Measurements from ENCODE around the gene ABHD12B.
"Not testable (repeated sequence)": the region's sequence is repeated elsewhere in the genome, so short reads cannot be mapped to it uniquely, and the experiment has no call there.

Gene ABHD12B

GRCh38 chr14:50896421-50896820, 24.6 kb downstream of the ABHD12B start:
- not testable (repeated sequence) for DNase-seq (ENCODE audit: low read depth)

GRCh38 chr14:50897005-50897404, 25.2 kb downstream of the ABHD12B start:
- DNase-seq (ENCODE audit: low read depth) = not testable (repeated sequence)

- DNase-seq (ENCODE audit: low read depth) = no peak
Measured at GRCh38 chr14:50897658-50898175, 25.9 kb downstream of the ABHD12B start.

- DNase-seq (ENCODE audit: low read depth) = no peak
Measured at GRCh38 chr14:50901361-50901760, 29.5 kb downstream of the ABHD12B start.

DNA sequence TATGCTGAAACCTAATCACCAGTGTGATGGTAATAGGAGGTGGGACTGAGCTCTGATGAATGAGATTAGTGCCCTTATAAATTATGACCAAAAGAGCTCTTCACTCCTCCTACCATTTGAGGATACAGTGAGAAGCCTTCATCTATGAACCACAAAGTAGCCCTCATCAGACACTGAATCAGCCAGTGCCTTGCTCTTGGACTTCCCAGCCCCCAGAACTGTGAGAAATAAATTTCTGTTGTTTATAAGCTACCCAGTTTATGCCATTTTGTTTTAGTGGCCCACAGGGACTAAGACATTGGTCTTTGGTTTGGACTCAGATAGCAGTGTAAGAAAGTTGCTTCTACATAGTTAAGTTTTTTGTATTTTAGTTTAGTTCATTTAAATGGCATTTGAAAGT, 32.9 kb downstream of the ABHD12B start:
- DNase-seq (ENCODE audit: low read depth) = no peak

GRCh38 chr14:50906326-50907065, 34.6 kb downstream of the ABHD12B start:
- DNase-seq (ENCODE audit: low read depth) = no peak

- DNase-seq (ENCODE audit: low read depth) = no peak
Measured at GRCh38 chr14:50910495-50911420, 38.9 kb downstream of the ABHD12B start.

DNA sequence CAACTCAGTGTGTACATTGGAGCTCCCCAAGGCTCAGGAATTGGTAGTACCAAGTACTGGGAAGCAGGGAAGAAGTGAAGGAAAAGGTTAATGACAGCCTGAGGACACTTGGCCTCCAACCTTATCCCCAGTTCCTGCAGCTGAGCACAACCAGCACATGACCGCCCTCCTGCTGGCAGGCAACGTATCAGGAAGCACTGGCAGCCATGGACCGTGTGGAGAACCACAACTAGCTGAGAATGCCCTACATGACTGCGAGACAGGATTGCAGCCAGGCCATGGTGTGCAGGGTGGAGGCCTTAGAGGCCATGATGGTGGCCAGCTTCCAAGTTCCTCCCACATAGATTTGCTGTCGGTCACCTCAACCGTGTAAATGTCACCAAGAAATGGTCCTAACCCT, 45.6 kb downstream of the ABHD12B start:
- no peak for DNase-seq (ENCODE audit: low read depth)

GRCh38 chr14:50919524-50919923, 47.7 kb downstream of the ABHD12B start:
- not testable (repeated sequence) for DNase-seq (ENCODE audit: low read depth)

- no peak for DNase-seq (ENCODE audit: low read depth)
Measured at GRCh38 chr14:50920482-50921230, 48.8 kb downstream of the ABHD12B start.

DNA sequence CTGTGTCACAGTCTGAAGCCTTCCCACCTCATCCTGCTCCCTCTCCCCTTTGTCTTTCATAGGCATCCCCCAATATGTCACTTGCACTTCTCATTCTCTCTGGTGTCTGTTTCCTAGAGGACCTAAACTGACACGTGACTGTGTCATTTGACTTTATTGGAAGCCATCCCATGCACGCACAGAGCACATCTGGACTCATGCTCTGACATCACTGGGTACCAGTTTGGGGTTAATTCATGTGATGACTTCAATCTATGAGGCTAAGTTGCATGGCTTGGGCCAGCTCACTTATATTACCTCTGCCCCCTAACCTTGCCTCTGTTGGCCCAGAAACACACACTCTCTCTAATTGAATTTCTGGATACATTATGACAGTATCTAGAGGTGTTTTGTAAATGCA, 51.0 kb downstream of the ABHD12B start:
- DNase-seq (ENCODE audit: low read depth) = no peak

DNA sequence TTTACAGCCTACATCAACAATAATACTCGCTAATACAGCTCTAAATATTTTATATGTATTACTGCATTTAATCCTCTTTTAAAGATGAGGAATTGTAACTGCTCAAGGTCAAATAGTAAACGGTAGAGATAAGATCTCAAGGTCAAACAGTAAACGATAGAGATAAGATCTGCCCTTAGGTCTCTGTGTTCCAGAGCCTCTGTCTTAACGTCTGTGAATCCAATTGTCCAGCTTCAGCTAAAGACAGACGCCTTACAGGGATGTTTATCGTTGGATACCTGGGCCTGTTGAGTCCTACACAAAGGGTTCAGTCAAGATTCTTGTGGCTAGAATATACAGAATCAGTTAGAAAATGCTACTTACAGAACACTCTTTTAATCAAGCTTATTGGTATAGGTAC, 52.4 kb downstream of the ABHD12B start:
- DNase-seq (ENCODE audit: low read depth) = no peak

- DNase-seq (ENCODE audit: low read depth) = no peak
Measured at GRCh38 chr14:50924843-50925242, 53.0 kb downstream of the ABHD12B start.

DNA sequence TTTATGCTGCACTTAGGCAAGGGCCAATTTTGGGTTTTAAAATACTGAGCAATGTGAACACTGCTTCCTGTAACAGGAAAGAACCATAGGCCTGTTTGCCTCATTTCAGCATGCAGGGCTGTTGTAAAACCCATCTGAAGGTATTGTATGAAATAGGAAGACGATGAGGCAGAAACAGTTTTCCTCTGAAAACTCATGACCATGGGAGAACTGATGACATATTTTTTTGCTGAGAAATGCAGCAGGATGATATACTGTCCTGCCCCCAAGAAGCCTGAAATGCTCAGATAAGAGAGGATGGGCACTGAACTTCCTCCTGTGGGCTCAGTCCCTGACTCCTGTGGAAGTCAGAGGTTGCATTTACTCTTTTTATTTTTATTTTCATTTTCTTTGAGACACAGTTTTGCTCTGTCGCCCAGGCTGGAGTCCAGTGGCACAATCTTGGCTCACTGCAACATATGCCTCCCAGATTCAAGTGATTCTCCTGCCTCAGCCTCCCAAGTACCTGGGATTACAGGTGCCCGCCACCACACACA, 55.1 kb downstream of the ABHD12B start:
- DNase-seq (ENCODE audit: low read depth) = no peak

DNA sequence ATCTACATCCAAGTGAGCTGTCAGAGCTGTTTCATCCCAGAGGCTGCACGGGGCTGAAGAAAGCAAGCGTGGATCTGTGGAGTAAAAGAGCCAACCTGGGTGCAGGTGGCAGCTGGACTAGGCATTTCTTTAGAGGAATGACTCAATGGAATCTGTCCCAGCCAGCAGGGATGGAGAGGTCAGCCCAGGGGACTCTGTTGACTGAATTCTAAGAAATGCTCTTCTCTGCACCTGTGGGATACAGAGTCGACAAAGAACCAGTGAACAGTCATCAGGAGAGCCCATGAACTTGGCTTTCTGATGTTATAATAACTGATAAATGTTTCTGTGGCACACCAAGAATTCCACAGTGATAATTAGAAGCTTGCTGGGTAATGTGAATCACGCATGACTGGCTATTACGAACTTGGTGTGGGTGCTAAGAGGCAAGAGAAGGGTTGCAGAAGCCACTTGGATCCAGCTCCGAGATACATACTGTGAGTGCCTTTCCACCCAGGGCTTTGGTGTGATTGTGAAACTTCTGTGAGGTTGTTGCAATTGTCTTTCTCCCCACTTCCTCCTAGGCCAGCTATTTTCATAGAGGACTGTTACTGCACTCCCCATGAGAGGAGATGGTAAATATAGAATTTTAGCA, 56.3 kb downstream of the ABHD12B start:
- no peak for DNase-seq (ENCODE audit: low read depth)

DNA sequence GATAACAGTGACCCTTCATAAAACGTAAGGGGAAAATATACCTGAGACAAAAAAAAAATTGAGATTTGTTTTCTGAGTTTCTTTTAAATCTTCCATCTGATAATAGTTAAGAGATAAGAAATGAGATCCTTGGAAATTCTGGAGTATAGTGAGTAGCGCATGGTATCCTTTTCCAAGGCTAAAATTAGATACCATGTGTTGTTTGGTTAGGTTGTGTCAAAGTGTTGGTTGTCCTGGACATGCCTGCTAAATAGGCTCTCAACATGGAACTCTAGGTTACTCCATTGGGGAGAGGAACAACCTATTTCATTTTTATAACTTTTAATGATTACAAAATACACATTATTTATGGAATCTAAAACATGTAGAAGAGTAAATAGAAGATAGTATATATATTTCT, 57.7 kb downstream of the ABHD12B start:
- DNase-seq (ENCODE audit: low read depth) = no peak

GRCh38 chr14:50931559-50931958, 59.7 kb downstream of the ABHD12B start:
- no peak for DNase-seq (ENCODE audit: low read depth)

- DNase-seq (ENCODE audit: low read depth) = no peak
Measured at GRCh38 chr14:50932156-50932555, 60.3 kb downstream of the ABHD12B start.

DNA sequence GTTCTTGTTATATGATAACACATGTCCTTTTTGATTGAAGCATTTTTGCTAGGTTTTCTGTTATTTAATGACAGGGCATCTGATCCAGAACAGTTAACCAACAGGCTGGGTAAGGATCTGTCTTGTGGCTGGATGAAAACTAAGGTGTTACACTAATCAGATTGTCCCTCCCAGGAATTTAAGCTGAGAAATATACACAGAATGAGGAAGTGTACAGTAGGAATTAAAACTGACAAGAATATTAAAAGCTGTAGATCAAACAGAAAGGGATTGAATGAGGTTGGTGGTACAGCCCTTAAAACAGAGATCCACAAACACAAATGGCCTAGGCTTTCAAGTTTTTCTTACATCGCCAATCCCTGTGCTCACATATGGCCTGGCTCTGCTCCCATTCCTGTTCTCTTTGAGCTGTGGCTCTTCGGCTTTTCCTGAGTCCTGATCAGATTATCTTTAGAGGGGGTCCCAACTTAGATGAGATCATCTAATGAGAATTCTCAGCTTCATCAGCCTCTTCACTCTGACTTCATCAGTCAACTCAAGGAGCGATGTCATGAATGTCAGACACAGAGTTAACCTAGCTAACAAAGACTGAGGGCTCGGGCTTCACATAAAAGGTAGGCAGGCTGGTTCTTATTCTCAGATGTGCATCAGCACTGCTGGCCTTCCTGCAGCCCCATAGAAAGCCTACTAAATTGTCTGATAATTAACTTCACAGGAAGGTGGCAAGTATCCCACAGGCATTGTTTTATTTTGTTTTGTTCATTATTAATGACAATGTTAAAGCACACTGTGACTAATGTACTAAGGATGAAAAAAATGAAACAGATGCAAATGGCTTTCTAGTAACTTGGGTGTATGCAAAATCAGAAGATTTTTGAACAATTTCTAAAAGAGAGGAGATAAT, 61.0 kb downstream of the ABHD12B start:
- DNase-seq (ENCODE audit: low read depth) = no peak
